Gastroesophageal sphincter (tissue), 3 donors: ENCODE data around the gene PRPF18.

ENCODE experiments used
- EP300 ChIP-seq: sonication (generic); formaldehyde crosslinking; IDR thresholded peaks from one replicate; pipeline ENCODE4 v1.6.1; 2017; ENCODE audit warnings: antibody characterized with exemption, mild to moderate bottlenecking
- POLR2A ChIP-seq, 2 donors: fragments of 450-650 bp; IDR thresholded peaks; one replicate each; pipeline ENCODE4 v1.6.1; 2017; ENCODE audit warnings: antibody characterized with exemption in 2 of 2, mild to moderate bottlenecking in 2 of 2, moderate library complexity in 1 of 2
- POLR2AphosphoS5 ChIP-seq: sonication (generic); formaldehyde crosslinking; IDR thresholded peaks from one replicate; pipeline ENCODE4 v1.6.1; 2017; ENCODE audit warnings: antibody characterized with exemption
- TF ChIP-seq, protein P1 (sequence below), 4 experiments: fragments of 200-600 bp in 2 of 4; fragments of 450-650 bp in 2 of 4; sonication (generic) in 1 of 4; IDR thresholded peaks; one replicate each; pipeline ENCODE4 v1.5.1; 2017 to 2019; ENCODE audit warnings: antibody characterized with exemption in 4 of 4, mild to moderate bottlenecking in 2 of 4, moderate library complexity in 2 of 4

GRCh38 chr10:13560597-13560996 lies 26.2 kb upstream of the PRPF18 start:
- TF ChIP-seq EP300: no peak
- TF ChIP-seq POLR2A (IDR thresholded peaks at IDR 0.05): no peak
- TF ChIP-seq, protein P1, sequence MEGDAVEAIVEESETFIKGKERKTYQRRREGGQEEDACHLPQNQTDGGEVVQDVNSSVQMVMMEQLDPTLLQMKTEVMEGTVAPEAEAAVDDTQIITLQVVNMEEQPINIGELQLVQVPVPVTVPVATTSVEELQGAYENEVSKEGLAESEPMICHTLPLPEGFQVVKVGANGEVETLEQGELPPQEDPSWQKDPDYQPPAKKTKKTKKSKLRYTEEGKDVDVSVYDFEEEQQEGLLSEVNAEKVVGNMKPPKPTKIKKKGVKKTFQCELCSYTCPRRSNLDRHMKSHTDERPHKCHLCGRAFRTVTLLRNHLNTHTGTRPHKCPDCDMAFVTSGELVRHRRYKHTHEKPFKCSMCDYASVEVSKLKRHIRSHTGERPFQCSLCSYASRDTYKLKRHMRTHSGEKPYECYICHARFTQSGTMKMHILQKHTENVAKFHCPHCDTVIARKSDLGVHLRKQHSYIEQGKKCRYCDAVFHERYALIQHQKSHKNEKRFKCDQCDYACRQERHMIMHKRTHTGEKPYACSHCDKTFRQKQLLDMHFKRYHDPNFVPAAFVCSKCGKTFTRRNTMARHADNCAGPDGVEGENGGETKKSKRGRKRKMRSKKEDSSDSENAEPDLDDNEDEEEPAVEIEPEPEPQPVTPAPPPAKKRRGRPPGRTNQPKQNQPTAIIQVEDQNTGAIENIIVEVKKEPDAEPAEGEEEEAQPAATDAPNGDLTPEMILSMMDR (IDR thresholded peaks at IDR 0.05): no peak
- TF ChIP-seq POLR2AphosphoS5: no peak
